ENCODE results near the gene RHOG.

The RHOG gene

DNA sequence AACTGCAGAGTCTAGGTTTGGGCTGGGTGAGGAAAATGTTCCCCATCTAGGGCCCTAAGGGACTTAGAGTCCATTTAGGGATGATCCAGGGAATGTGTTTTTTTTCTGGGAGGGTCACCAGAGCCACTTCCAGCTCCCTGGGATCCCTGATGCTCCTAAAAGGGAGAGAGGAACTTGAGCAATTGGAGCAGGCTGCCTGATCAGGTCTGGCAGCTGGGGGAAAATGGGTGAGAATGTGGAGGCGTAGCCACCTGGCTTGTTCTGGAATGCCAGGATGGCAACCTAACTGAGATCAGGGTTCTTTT is 31.2 kb downstream of the RHOG start:
- Histone ChIP-seq H4K20me1 (ENCODE audit: insufficient read depth, low read length) (no peaks in the 10 kb centered on the region), H3K4me2 (ENCODE audit: low read depth, low read length) (no peak overlapping the region)

DNA sequence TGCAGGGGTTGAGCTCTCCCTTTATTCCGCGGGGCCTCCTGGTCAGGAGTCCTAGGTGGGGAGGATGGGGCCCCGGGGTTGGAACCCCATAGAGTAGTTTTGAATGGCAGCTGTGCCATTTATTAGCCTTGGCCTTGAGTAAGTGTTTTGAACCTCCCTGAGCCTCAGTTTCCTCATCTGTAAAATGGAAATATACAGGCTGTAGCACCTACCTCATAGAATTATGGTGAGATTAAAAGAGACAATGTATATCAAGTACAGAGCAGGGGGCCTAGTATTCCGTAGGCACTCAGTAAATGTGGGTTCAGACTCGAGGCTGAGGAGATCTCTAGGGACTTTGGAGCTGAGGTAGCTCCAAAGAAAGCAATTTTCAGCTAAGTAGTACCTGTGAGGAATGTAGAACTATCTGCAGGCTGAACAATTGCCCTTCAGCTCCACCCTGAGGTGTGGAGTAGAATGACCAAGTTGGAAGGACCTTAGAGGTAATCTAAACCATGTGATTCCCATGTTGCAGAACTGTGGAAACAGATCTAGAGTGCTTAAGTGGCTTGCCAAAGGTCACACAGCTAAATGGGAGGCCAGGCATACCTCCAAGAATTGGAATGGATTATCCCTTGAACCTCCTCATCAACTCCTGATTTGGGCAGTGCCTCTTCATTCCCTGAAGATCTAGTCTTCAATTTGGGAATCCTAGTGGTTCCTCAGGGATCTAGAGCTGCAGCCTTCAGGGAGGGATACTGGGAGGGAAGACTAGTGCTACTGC is 31.7 kb downstream of the RHOG start:
- no peak for TF ChIP-seq EZH2phosphoT487 (IDR thresholded peaks at IDR 0.05; ENCODE audit: low read length)
- TF ChIP-seq EZH2 (optimal IDR thresholded peaks at IDR 0.05; ENCODE audit: low read depth, low read length): no peak
- TF ChIP-seq, protein P1, sequence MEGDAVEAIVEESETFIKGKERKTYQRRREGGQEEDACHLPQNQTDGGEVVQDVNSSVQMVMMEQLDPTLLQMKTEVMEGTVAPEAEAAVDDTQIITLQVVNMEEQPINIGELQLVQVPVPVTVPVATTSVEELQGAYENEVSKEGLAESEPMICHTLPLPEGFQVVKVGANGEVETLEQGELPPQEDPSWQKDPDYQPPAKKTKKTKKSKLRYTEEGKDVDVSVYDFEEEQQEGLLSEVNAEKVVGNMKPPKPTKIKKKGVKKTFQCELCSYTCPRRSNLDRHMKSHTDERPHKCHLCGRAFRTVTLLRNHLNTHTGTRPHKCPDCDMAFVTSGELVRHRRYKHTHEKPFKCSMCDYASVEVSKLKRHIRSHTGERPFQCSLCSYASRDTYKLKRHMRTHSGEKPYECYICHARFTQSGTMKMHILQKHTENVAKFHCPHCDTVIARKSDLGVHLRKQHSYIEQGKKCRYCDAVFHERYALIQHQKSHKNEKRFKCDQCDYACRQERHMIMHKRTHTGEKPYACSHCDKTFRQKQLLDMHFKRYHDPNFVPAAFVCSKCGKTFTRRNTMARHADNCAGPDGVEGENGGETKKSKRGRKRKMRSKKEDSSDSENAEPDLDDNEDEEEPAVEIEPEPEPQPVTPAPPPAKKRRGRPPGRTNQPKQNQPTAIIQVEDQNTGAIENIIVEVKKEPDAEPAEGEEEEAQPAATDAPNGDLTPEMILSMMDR (IDR thresholded peaks at IDR 0.05; ENCODE audit: low read length): peak; percentile 69
- no peaks in the 10 kb centered on the region for H3K36me3 ChIP-seq (replicated peaks; ENCODE audit: insufficient read depth, low read length)
- peak; percentile 86 for DNase-seq

More for the DNA sequence above, 31.2 kb downstream of the RHOG start:
- Histone ChIP-seq H3K27me3 (replicated peaks; ENCODE audit: insufficient read depth, low read length) (no peaks in the 10 kb centered on the region), H3K4me3 (ENCODE audit: low read length) (no peak overlapping the region), H3K79me2 (ENCODE audit: low read length) (peaks cover 4% of the 10 kb centered on the region; the same call in 1 of the 2 replicates), H3K9me3 (replicated peaks; ENCODE audit: insufficient read depth, low read length) (no peaks in the 10 kb centered on the region), H3K9me2 (replicated peaks; ENCODE audit: insufficient read depth, low read length) (no peaks in the 10 kb centered on the region), H3K27ac (ENCODE audit: low read length) (no peak overlapping the region), H3F3A (ENCODE audit: insufficient read depth, low read length) (peaks cover 12% of the 10 kb centered on the region; the same call in 1 of the 2 replicates), H3K4me1 (ENCODE audit: low read length) (no peaks in the 10 kb centered on the region), H3K36me3 (replicated peaks; ENCODE audit: insufficient read depth, low read length) (no peaks in the 10 kb centered on the region), H2AFZ (ENCODE audit: low read length) (no peak overlapping the region), H3K9ac (ENCODE audit: low read length) (no peak overlapping the region)
- TF ChIP-seq, protein P1 (IDR thresholded peaks at IDR 0.05; ENCODE audit: low read length): no peak
- no peak for TF ChIP-seq EZH2 (optimal IDR thresholded peaks at IDR 0.05; ENCODE audit: low read depth, low read length)
- no peak for TF ChIP-seq EZH2phosphoT487 (IDR thresholded peaks at IDR 0.05; ENCODE audit: low read length)
- DNase-seq: no peak

DNA sequence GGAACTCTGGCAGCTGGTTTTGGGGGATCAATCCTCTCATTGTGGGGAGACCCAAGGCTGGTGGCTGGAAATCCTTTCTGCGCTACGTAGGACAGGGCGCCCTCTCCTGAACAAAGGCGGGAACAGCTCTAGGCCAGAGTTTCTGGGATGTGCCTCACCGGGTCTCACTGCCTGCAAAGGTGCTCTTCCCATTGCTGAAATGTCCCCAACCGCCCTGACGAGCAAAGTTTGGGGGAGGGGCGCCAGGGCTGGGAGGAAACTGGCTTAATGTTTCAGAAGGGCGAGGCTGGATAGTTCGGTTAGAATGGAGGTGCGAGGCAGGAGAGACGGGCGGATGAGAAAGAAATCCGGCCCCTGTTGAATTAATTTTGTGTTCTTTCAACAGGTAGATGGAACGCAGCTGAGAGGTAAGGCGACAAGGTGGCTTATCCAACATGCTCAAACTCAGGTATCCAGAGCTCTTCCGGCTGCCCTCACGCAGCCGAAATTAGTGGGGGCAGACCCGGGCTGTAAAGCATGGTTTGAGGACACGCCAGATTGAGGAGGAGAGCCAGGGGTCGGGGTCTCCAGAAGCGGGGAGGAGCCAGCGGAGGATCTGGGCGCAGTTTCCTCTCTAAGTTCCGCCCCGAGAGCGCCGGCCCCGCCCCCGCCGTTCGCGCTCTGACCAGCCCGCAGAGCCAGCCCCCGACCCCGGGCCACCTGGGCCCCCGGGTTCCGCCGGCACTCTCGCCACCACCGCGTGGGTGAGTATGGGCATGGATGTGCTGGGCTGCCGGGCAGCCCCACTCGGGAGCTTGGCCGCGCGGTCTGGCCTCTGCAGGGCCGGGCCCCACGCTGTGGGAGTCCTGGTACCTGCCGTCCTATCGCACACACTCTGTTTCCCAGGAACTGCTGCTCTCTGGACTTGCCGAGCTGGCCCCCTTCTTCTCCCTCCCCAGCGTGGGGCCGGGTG is 32.6 kb downstream of the RHOG start, which contains the start of gene PGAP2:
TSS of gene PGAP2 (plus strand) at position 652 of the 952 bp plus-strand sequence. CDS start 2,700 bp downstream, outside the sequence.
- Histone ChIP-seq H3K4me2 (ENCODE audit: low read depth, low read length) (peak within 1 kb of the TSS; percentile 87), H3K27me3 (replicated peaks; ENCODE audit: insufficient read depth, low read length) (no peaks in the 10 kb centered on the region), H3K79me2 (ENCODE audit: low read length) (peaks cover 4% of the 10 kb centered on the region; the same call in 1 of the 2 replicates), H2AFZ (ENCODE audit: low read length) (peak within 1 kb of the TSS; percentile 100), H3K9me2 (replicated peaks; ENCODE audit: insufficient read depth, low read length) (no peaks in the 10 kb centered on the region), H3K4me3 (ENCODE audit: low read length) (peak within 1 kb of the TSS; percentile 83), H3K9me3 (replicated peaks; ENCODE audit: insufficient read depth, low read length) (no peaks in the 10 kb centered on the region), H3K9ac (ENCODE audit: low read length) (peak within 1 kb of the TSS; percentile 76), H3K27ac (ENCODE audit: low read length) (peak within 1 kb of the TSS; percentile 41; the same call in 1 of the 2 replicates), H3K4me1 (ENCODE audit: low read length) (no peaks in the 10 kb centered on the region), H3K36me3 (replicated peaks; ENCODE audit: insufficient read depth, low read length) (no peaks in the 10 kb centered on the region), H3F3A (ENCODE audit: insufficient read depth, low read length) (peaks cover 12% of the 10 kb centered on the region; the same call in 1 of the 2 replicates), H4K20me1 (ENCODE audit: insufficient read depth, low read length) (no peaks in the 10 kb centered on the region)
- peak; percentile 50 for DNase-seq
- TF ChIP-seq EZH2phosphoT487 (IDR thresholded peaks at IDR 0.05; ENCODE audit: low read length): no peak
- TF ChIP-seq, protein P1 (IDR thresholded peaks at IDR 0.05; ENCODE audit: low read length): peak; percentile 61

More for the DNA sequence above, 31.7 kb downstream of the RHOG start:
- Histone ChIP-seq H3K79me2 (ENCODE audit: low read length) (peaks cover 4% of the 10 kb centered on the region; the same call in 1 of the 2 replicates), H3K9me3 (replicated peaks; ENCODE audit: insufficient read depth, low read length) (no peaks in the 10 kb centered on the region), H3F3A (ENCODE audit: insufficient read depth, low read length) (peaks cover 12% of the 10 kb centered on the region; the same call in 1 of the 2 replicates), H3K4me1 (ENCODE audit: low read length) (no peaks in the 10 kb centered on the region), H2AFZ (ENCODE audit: low read length) (peak overlapping the region; percentile 100), H3K4me2 (ENCODE audit: low read depth, low read length) (peak overlapping the region; percentile 87), H3K27ac (ENCODE audit: low read length) (no peak overlapping the region), H3K27me3 (replicated peaks; ENCODE audit: insufficient read depth, low read length) (no peaks in the 10 kb centered on the region), H3K4me3 (ENCODE audit: low read length) (peak overlapping the region; percentile 83), H3K9ac (ENCODE audit: low read length) (peak overlapping the region; percentile 76), H4K20me1 (ENCODE audit: insufficient read depth, low read length) (no peaks in the 10 kb centered on the region), H3K9me2 (replicated peaks; ENCODE audit: insufficient read depth, low read length) (no peaks in the 10 kb centered on the region)

Data from MM.1S (cell line).